ENCODE results near the gene DCP2.
"Not testable (repeated sequence)": the region's sequence is repeated elsewhere in the genome, so short reads cannot be mapped to it uniquely, and the experiment has no call there.

The DCP2 gene

DNA sequence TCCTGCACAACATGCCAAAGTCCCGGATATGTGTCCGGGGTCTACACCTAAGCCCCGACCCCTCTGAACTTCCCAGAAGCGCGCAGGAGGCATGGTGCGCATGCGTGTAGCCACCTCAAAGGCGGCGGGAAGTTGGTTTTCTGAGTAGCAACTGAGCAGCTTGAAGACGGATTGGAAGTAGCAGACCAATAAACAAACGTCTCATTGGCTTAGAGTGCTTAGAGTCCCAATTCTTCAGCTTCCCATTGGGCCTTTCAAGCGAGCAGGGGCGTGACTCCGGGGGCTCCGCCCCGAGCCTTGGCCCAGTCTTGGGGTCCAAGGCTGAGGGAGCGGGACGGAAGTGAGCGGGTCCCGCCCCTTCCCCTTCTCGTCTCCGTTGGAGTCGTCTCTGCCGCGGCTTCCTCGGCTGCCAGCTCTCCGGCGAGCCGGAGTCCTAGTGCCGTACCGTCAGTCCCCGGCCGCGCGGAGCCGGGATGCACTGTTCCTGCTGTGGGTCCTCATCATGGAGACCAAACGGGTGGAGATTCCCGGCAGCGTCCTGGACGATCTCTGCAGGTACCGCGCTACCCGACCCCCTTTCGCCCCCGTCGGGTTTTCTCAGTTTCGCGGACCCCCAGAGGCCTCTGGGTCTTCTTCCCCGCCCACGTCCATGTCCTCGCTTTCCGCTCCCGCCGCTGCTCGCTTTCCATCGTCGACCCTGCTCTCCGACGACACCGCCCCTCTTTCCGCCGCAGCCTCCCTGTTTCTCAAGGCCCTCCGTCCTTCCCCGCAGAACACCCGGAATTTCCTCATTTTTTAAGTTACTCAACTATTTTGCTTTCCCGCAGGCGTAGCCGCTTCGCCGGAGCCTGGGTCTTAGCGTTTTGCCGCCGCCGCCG, at the start of gene DCP2:
Gene DCP2 (plus strand): TSS at position 367 of the 878 bp plus-strand sequence. CDS start 136 bp downstream, at position 503.
- peak; percentile 96 to 98 for DNase-seq

- no peak for DNase-seq
Measured at GRCh38 chr5:112929336-112930081, 47.1 kb upstream of the DCP2 start.

DNA sequence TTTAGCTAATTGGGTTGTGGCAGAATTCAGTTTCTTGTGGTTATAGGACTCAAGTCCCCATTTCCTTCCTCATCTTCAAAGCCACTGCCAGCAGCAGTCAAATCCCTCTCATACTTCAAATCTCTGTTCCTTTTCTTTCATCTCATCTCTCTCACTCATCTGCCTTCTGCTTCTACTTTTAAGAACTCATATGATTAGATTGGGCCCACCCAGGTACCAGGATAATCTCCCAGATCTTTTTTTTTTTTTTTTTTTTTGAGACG, 46.6 kb upstream of the DCP2 start:
- DNase-seq = no peak

- no peak for DNase-seq
Measured at GRCh38 chr5:112931473-112931872, 45.1 kb upstream of the DCP2 start.

GRCh38 chr5:112933105-112933504, 43.5 kb upstream of the DCP2 start:
- DNase-seq = no peak

DNA sequence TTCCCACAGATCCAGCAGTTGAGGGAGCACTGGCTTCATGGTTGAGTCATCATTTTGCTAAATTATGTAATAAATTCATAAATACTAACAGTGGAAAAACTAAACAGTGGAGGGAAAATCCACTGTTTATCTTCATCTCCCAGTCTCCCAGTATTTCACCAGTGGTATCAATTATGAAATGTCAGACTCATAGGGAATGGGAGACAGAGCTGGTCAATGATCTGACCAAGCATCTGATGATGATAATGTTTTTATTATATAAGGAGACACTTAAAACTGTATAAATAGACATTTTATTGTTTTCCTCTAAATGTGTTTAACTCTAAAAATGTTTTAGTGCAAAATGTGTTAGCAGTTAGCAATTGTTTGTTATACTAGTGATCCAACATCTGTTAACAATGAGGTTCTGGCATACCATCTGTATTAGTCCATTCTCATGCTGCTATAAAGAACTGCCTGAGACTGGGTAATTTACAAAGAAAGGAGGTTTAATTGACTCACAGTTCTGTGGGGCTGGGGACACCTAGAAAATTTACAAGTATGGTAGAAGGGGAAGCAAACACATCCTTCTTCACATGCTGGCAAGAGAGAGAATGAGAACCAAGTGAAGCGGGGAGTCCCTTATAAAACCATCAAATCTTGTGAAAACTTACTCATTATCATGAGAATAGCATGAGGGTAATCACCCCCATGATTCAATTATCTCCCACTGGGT, 42.8 kb upstream of the DCP2 start:
- DNase-seq = no peak

DNA sequence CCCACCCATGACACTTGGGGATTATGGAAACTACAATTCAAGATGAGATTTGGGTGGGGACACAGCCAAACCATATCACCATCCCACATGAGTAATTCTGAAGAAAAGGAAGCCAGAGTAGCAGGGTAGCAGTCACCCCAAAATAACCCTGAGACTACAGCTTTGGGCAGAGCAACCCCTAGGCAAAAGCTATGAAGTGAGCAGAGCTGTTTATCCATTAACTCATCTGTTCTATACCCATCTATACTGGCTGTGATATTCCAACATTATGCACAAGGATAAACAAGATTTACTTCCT, 42.3 kb upstream of the DCP2 start:
- no peak for DNase-seq

DNA sequence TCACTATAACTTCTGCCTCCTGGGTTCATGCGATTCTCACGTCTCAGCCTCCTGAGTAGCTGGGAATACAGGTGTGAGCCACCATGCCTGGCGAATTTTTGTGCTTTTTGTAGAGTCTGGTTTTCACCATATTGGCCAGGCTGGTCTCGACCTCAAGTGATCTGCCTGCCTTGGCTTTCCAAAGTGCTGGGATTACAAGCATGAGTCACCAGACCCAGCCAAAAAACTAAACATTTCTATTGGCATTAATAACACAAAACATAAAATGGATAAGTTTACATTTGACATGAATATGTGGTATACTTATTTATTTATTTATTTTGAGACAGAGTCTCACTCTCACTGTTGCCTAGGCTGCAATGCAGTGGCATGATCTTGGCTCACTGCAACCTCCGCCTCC, 40.9 kb upstream of the DCP2 start:
- DNase-seq = no peak

GRCh38 chr5:112938286-112938685, 38.3 kb upstream of the DCP2 start:
- DNase-seq = no peak

GRCh38 chr5:112940670-112941069, 35.9 kb upstream of the DCP2 start:
- DNase-seq = no peak

DNA sequence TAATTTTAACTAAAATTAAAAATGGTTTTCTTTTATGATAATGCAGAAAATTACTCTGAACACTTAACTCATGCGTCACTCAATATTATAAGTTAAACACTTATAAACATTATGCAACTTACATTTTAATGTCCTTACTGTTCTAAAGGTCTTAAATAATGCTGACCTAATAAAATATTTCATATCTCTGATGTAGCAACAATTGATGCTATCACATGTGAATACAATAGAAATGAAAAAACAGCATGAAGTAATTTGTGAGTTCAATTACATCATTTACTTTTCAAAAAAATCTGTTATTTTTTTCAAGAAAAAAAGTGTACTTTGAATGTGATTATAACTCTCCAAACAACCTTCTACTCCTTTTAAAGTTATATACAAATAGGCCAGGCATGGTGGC, 28.1 kb upstream of the DCP2 start:
- no peak for DNase-seq

DNA sequence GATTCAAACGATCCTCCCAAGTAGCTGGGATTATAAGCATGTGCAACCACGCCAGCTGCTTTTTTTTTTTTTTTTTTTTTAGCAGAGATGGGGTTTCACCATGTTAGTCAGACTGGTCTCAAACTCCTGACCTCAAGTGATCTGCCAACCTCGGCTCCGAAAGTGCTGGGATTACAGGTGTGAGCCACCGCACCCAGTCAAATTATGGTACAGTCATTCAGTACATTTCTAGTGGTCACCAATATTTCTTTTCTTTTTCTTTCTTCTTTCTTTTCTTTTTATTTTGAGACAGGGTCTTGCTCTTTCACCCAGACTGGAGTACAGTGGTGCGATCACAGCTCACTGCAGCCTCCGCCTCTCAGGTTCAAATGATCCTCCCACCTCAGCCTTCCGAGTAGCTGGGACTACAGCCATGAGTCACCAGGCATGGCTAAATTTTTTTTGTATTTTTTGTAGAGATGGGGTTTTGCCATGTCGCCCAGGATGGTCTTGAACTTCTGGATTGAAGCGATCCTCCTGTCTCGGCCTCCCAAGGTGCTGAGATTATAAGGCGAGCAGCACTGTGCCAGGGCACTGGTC, 25.4 kb upstream of the DCP2 start:
- DNase-seq = no peak

DNA sequence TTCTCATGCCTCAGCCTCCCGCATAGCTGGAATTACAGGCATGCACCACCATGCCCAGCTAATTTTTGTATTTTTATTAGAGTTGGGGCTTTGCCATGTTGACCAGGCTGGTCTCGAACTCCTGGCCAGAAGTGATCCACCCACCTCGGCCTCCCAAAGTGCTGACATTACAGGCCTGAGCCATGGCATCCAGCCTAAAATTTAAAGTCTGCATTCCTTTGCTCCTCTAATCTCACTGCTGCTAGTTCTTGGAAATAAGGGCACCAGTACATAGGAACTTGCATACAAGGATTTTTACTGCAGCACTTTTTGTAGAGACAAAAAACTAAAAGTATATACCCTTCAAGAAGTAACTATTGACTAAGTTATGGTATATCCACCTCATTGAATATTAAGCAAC, 20.0 kb upstream of the DCP2 start:
- no peak for DNase-seq

- no peak for DNase-seq
Measured at GRCh38 chr5:112957036-112957808, 19.4 kb upstream of the DCP2 start.

GRCh38 chr5:112958093-112959088, 18.2 kb upstream of the DCP2 start:
- DNase-seq = peak in 1 of 2 experiments; percentile 18

GRCh38 chr5:112959872-112960271, 16.7 kb upstream of the DCP2 start:
- DNase-seq = not testable (repeated sequence)

DNA sequence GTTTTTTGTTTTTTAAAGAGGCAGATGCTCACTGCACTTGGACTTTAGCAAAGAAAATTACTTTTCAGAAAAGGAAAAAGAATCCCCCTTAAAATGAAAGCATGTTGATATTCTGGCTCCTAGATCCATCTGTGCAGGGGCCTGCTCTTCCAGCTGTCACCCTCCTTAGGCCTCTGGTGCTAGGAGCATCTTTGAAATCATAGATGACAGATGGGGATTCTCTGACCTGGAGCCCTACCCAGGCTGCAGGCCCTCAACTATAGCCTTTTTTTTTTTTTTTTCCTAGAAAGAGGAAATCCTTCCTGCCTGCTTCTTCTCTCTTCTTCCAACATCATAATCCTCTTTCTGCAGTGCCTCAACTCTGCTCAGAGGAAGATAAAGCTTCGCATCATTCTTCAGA, 16.3 kb upstream of the DCP2 start:
- DNase-seq = no peak

- DNase-seq = no peak
Measured at GRCh38 chr5:112960863-112961504, 15.6 kb upstream of the DCP2 start.

DNA sequence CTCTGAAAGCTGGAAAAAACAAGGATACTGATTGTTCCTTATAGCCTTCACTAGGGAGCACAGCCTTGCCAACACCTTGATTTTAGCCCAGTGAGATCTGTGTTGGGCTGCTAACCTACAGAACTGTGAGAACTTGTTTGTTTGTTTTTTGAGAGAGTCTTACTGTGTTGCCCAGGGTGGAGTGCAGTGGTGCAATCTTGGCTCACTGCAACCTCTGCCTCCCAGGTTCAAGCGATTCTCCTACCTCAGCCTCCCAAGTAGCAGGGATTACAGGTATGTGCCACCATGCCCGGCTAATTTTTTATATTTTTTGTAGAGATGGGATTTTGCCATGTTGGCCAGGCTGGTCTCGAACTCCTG, 13.2 kb upstream of the DCP2 start:
- not testable (repeated sequence) for DNase-seq

DNA sequence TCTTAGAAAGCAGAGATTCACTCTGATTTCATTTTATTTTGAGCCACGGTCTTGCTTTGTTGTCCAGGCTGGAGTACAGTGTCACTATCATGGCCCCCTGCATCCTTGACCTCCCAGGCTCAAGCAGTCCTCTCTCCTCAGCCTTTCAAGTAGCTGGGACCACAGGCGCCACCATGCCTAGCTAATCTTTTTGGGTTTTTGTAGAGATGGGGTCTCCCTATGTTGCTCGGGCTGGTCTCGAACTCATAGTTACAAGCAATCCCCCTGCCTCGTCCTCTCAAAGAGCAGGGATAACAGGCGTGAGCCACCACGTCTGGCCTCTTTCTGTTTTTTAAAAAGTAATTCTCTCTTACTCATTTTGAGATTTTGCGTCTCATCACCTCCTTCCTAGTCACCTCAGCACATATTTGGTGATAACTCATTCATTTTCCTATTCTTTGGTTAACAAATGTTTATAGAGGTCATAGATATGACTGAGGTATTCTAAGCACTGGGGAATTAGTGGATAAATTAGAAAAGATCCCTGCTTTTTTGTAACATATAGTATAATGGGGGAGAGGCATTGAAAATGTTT, 10.8 kb upstream of the DCP2 start:
- DNase-seq = no peak
